Naive thymus-derived CD4-positive, alpha-beta T cell (primary cell): Measurements from ENCODE around the gene ITM2B. TPM values are rescaled to one million over a fixed set of nuclear protein-coding genes. Genes with fewer than 3 reads are reported as not detected.

Experiments
- ATAC-seq: fragments of 150-1000 bp; cut with Tn5 transposase; 2 replicates; pipeline ENCODE4 v1.10.0; 2021; ENCODE audit warnings: mild to moderate bottlenecking, moderate library complexity
- CTCF ChIA-PET: fragments of 350-600 bp; sonication (Branson Sonifier 250); formaldehyde crosslinking; loops from one replicate; lab custom pipeline; 2021; ENCODE audit warnings: antibody characterized with exemption; lab: Charles Lee
- POLR2A ChIA-PET: fragments of 350-600 bp; sonication (Branson Sonifier 250); formaldehyde crosslinking; loops from one replicate; lab custom pipeline; 2021; ENCODE audit warnings: antibody characterized with exemption, inconsistent platforms; lab: Charles Lee
- DNase-seq, 9 donors: peaks; one replicate each; pipeline versions ENCODE4 v3.0.0 to v3.0.0-alpha.2; 2020 to 2022; ENCODE audit warnings: mixed read lengths in 1 of 9
- H3K27ac ChIP-seq: one replicate; pipeline ENCODE4 v1.7.0; 2013; ENCODE audit warnings: mild to moderate bottlenecking, low read depth, low read length, moderate library complexity
- H3K27me3 ChIP-seq, 2 donors: one replicate each; pipeline ENCODE4 v1.7.0; 2013; ENCODE audit warnings: low read length in 2 of 2, mild to moderate bottlenecking in 2 of 2, moderate library complexity in 2 of 2; ENCODE audit not compliant: control insufficient read depth in 2 of 2, insufficient read depth in 2 of 2
- H3K36me3 ChIP-seq, 3 experiments: 1 replicate in 2 of 3; 2 replicates in 1 of 3; pipeline ENCODE4 v1.7.0; 2013; ENCODE audit warnings: low read length in 3 of 3, mild to moderate bottlenecking in 3 of 3, moderate library complexity in 1 of 3; ENCODE audit not compliant: insufficient read depth in 3 of 3, control insufficient read depth in 2 of 3
- H3K4me1 ChIP-seq, 2 donors: one replicate each; pipeline ENCODE4 v1.7.0; 2013; ENCODE audit warnings: low read length in 2 of 2, mild to moderate bottlenecking in 2 of 2, moderate library complexity in 1 of 2; ENCODE audit not compliant: control insufficient read depth in 2 of 2, insufficient read depth in 2 of 2
- H3K4me3 ChIP-seq: 2 replicates; pipeline ENCODE4 v1.7.0; 2013; ENCODE audit warnings: mild to moderate bottlenecking, low read length
- H3K9me3 ChIP-seq, 3 experiments: 1 replicate in 2 of 3; 2 replicates in 1 of 3; pipeline ENCODE4 v1.7.0; 2013; ENCODE audit warnings: low read length in 3 of 3; ENCODE audit not compliant: control insufficient read depth in 2 of 3
- H3K27ac Mint-ChIP-seq, 9 donors: one replicate each; pipeline ENCODE4 v1.8.0; 2020 to 2022; ENCODE audit warnings: mixed read lengths in 9 of 9, mild to moderate bottlenecking in 8 of 9, moderate library complexity in 5 of 9, inconsistent platforms in 2 of 9
- H3K27me3 Mint-ChIP-seq, 5 donors: one replicate each; pipeline ENCODE4 v1.8.0; 2021 to 2022; ENCODE audit warnings: mixed read lengths in 5 of 5, mild to moderate bottlenecking in 1 of 5
- H3K36me3 Mint-ChIP-seq, 5 donors: one replicate each; pipeline ENCODE4 v1.8.0; 2020 to 2022; ENCODE audit warnings: mixed read lengths in 5 of 5, mild to moderate bottlenecking in 3 of 5, inconsistent platforms in 1 of 5
- H3K4me1 Mint-ChIP-seq, 7 donors: one replicate each; pipeline ENCODE4 v1.8.0; 2020 to 2022; ENCODE audit warnings: mixed read lengths in 7 of 7, mild to moderate bottlenecking in 3 of 7, inconsistent platforms in 1 of 7
- H3K4me3 Mint-ChIP-seq, 10 donors: one replicate each; pipeline ENCODE4 v1.8.0; 2020 to 2022; ENCODE audit warnings: mild to moderate bottlenecking in 10 of 10, mixed read lengths in 10 of 10, moderate library complexity in 6 of 10, inconsistent platforms in 2 of 10
- H3K9me3 Mint-ChIP-seq, 11 donors: one replicate each; pipeline ENCODE4 v1.8.0; 2020 to 2022; ENCODE audit warnings: mixed read lengths in 11 of 11, mild to moderate bottlenecking in 4 of 11, inconsistent platforms in 1 of 11, moderate library complexity in 1 of 11
- intact Hi-C, 2 donors: fragments of 100-400 bp; cut with micrococcal nuclease; formaldehyde crosslinking; loops; one replicate each; pipeline ENCODE4 v1.15.1; 2023
- polyA plus RNA-seq, 2 donors: library from polyadenylated mRNA; unstranded; fragments of 300-500 nt; fragmentation: Illumina TruSeq; gene quantifications; one replicate each; pipeline ENCODE4 v1.2.3, GENCODE V29; 2021
- total RNA-seq, 6 experiments: library from RNA in 5 of 6; stranded (reverse) in 5 of 6; gene quantifications; 1 replicate in 5 of 6; 2 replicates in 1 of 6; pipeline ENCODE4 v1.2.3 and lab custom pipeline; 2021 to 2026

ITM2B gene
- total and polyA plus RNA-seq, 7 experiments from 2014 or later = 190 to 1,479 (median 659) TPM

- no peak overlapping the region for H3K27ac ChIP-seq
- no peaks in the 10 kb centered on the region for H3K27me3 ChIP-seq
- H3K27me3 Mint-ChIP-seq = peaks cover 0 to 10% (median 1%) of the 10 kb centered on the region in 5 donors
- ATAC-seq (no peak), DNase-seq (no peak)
- no peak overlapping the region for H3K4me3 Mint-ChIP-seq
- H3K4me1 ChIP-seq = no peaks in the 10 kb centered on the region
- peaks cover 0 to 7% (median 4%) of the 10 kb centered on the region in 5 donors for H3K36me3 Mint-ChIP-seq
- no peaks in the 10 kb centered on the region for H3K9me3 ChIP-seq
- intact Hi-C loops = no loop called here
- no peak overlapping the region for H3K4me3 ChIP-seq
- no peak overlapping the region for H3K27ac Mint-ChIP-seq
- peaks cover 0 to 6% (median 0%) of the 10 kb centered on the region in 7 donors for H3K4me1 Mint-ChIP-seq
- H3K36me3 ChIP-seq = no peaks in the 10 kb centered on the region
- no peaks in the 10 kb centered on the region for H3K9me3 Mint-ChIP-seq
- ChIA-PET POLR2A (interaction anchor here (0.7 kb wide), 1 partner anchor 25 kb away, joined by 3 read pairs; no protein-coding TSS in a partner anchor), CTCF (no interaction called here)
These were observed 62.3 kb downstream of the ITM2B start for GRCh38 chr13:48295271-48295670.

GRCh38 chr13:48296528-48296927, 63.5 kb downstream of the ITM2B start:
- no peak overlapping the region for H3K4me3 Mint-ChIP-seq
- H3K27me3 Mint-ChIP-seq = peaks cover 0 to 4% (median 0%) of the 10 kb centered on the region in 5 donors

GRCh38 chr13:48297131-48297786, 64.3 kb downstream of the ITM2B start:
- peaks cover 0 to 11% (median 4%) of the 10 kb centered on the region in 5 donors for H3K36me3 Mint-ChIP-seq
- DNase-seq (no peak), ATAC-seq (no peak)
- POLR2A ChIA-PET = interaction anchor here (0.6 kb wide), 1 partner anchor 148 kb away, joined by 3 read pairs; no protein-coding TSS in a partner anchor
- H3K4me3 Mint-ChIP-seq = no peak overlapping the region
- Histone ChIP-seq H3K4me3 (no peak overlapping the region), H3K36me3 (no peaks in the 10 kb centered on the region), H3K27me3 (no peaks in the 10 kb centered on the region), H3K27ac (no peak overlapping the region), H3K9me3 (no peaks in the 10 kb centered on the region), H3K4me1 (no peaks in the 10 kb centered on the region)
- no peaks in the 10 kb centered on the region for H3K27me3 Mint-ChIP-seq
- no peaks in the 10 kb centered on the region for H3K9me3 Mint-ChIP-seq
- intact Hi-C loops = no loop called here
- peaks cover 0 to 7% (median 2%) of the 10 kb centered on the region in 7 donors for H3K4me1 Mint-ChIP-seq
- H3K27ac Mint-ChIP-seq = no peak overlapping the region
- CTCF ChIA-PET = interaction anchor here (0.6 kb wide), 1 partner anchor 310 kb away, joined by 3 read pairs; no protein-coding TSS in a partner anchor

More at GRCh38 chr13:48296528-48296927, 63.5 kb downstream of the ITM2B start:
- Mint-ChIP-seq H3K9me3 (no peaks in the 10 kb centered on the region), H3K36me3 (peaks cover 0 to 7% (median 4%) of the 10 kb centered on the region in 5 donors), H3K27ac (peak overlapping the region in 1 of 9 donors; percentile 1), H3K4me1 (peaks cover 0 to 6% (median 0%) of the 10 kb centered on the region in 7 donors)
- no peak overlapping the region for H3K27ac ChIP-seq
- H3K9me3 ChIP-seq = no peaks in the 10 kb centered on the region
- DNase-seq = no peak
- H3K36me3 ChIP-seq = no peaks in the 10 kb centered on the region
- H3K4me1 ChIP-seq = no peaks in the 10 kb centered on the region
- ChIA-PET CTCF (interaction anchor here (0.6 kb wide), 1 partner anchor 310 kb away, joined by 3 read pairs; no protein-coding TSS in a partner anchor), POLR2A (no interaction called here)
- H3K4me3 ChIP-seq = no peak overlapping the region
- intact Hi-C loops = no loop called here
- no peak for ATAC-seq
- no peaks in the 10 kb centered on the region for H3K27me3 ChIP-seq

- Mint-ChIP-seq H3K9me3 (peaks cover 0 to 2% (median 0%) of the 10 kb centered on the region in 11 donors), H3K36me3 (peaks cover 0 to 21% (median 4%) of the 10 kb centered on the region in 5 donors), H3K4me1 (peaks cover 8 to 16% (median 14%) of the 10 kb centered on the region in 7 donors), H3K27ac (peak overlapping the region in 3 of 9 donors; percentile 14 to 32 (median 26)), H3K4me3 (no peak overlapping the region), H3K27me3 (no peaks in the 10 kb centered on the region)
- intact Hi-C loops = no loop called here
- DNase-seq (no peak), ATAC-seq (no peak)
- Histone ChIP-seq H3K4me1 (peaks cover 0 to 4% of the 10 kb centered on the region in 2 donors), H3K36me3 (no peaks in the 10 kb centered on the region), H3K27ac (no peak overlapping the region), H3K9me3 (no peaks in the 10 kb centered on the region), H3K4me3 (no peak overlapping the region), H3K27me3 (no peaks in the 10 kb centered on the region)
- POLR2A ChIA-PET = interaction anchor here (1.1 to 1.4 kb wide), 2 partner anchors 17 to 205 kb away, joined by 3 to 4 read pairs; partner anchors contain the start of gene MED4
- CTCF ChIA-PET = no interaction called here
These were observed 66.6 kb downstream of the ITM2B start for GRCh38 chr13:48299591-48299990.

GRCh38 chr13:48302871-48303358, 69.9 kb downstream of the ITM2B start:
- Histone ChIP-seq H3K4me3 (peak overlapping the region; percentile 85), H3K9me3 (no peaks in the 10 kb centered on the region), H3K27ac (peak overlapping the region; percentile 99), H3K36me3 (no peaks in the 10 kb centered on the region), H3K4me1 (peaks cover 10 to 15% of the 10 kb centered on the region in 2 donors), H3K27me3 (no peaks in the 10 kb centered on the region)
- peaks cover 0 to 25% (median 5%) of the 10 kb centered on the region in 5 donors for H3K36me3 Mint-ChIP-seq
- peaks cover 0 to 4% (median 0%) of the 10 kb centered on the region in 11 donors for H3K9me3 Mint-ChIP-seq
- H3K4me3 Mint-ChIP-seq = peak overlapping the region; percentile 76 to 99 (median 94)
- ChIA-PET CTCF (interaction anchor here (0.7 to 1.6 kb wide), 5 partner anchors 32 to 208 kb away, joined by 3 to 4 read pairs (median 3); partner anchors contain the start of genes ITM2B and MED4), POLR2A (interaction anchor here (0.7 to 2.4 kb wide), 15 partner anchors 8 to 230 kb away, joined by 3 to 10 read pairs (median 4); partner anchors contain the start of genes ITM2B, MED4 and RCBTB2)
- intact Hi-C loops = loop anchor here (1.0 to 10.0 kb wide), 20 partner anchors 20 to 1490 kb away; partner anchors contain the start of genes ITM2B (in 2 of the 2), MED4 (in 2 of the 2), CAB39L (in 1 of the 2) and CYSLTR2 (in 1 of the 2)
- H3K27ac Mint-ChIP-seq = peak overlapping the region; percentile 93 to 98 (median 96)
- peak; percentile 4 for ATAC-seq
- DNase-seq = no peak
- H3K4me1 Mint-ChIP-seq = peaks cover 16 to 43% (median 40%) of the 10 kb centered on the region in 7 donors
- H3K27me3 Mint-ChIP-seq = no peaks in the 10 kb centered on the region
